GM23338 (cell line): ENCODE measurements around the gene PBXIP1.

ENCODE experiments used
- CREB1 ChIP-seq: fragments of 250-450 bp; sonication (Bioruptor Pico); IDR thresholded peaks from 2 replicates; pipeline ENCODE4 v1.5.0; 2020; ENCODE audit warnings: low read depth, mild to moderate bottlenecking, moderate library complexity
- CTCF ChIP-seq, 2 experiments: fragments of 200-600 bp in 1 of 2; sonication (generic) in 1 of 2; conservative IDR thresholded peaks; 2 replicates each; pipeline versions ENCODE4 v1.5.1 to v1.6.1; 2016 to 2017; ENCODE audit warnings: antibody characterized with exemption in 2 of 2, low read depth in 2 of 2, mild to moderate bottlenecking in 2 of 2, moderate library complexity in 1 of 2
- ETS1 ChIP-seq: IDR thresholded peaks from 2 replicates; pipeline ENCODE4 v1.6.1; 2016; ENCODE audit warnings: antibody characterized with exemption
- EZH2 ChIP-seq: fragments of 200-600 bp; sonication (generic); IDR thresholded peaks from one replicate; pipeline ENCODE4 v1.8.0; 2017; ENCODE audit warnings: antibody characterized with exemption, mild to moderate bottlenecking, low read depth; ENCODE audit not compliant: unreplicated experiment
- EZH2phosphoT487 ChIP-seq: fragments of 200-600 bp; sonication (generic); IDR thresholded peaks from one replicate; pipeline ENCODE4 v1.8.1; 2018; ENCODE audit warnings: antibody characterized with exemption; ENCODE audit not compliant: unreplicated experiment
- JUNB ChIP-seq: IDR thresholded peaks from one replicate; pipeline ENCODE4 v1.6.1; 2016; ENCODE audit warnings: antibody characterized with exemption; ENCODE audit not compliant: unreplicated experiment
- NANOG ChIP-seq: IDR thresholded peaks from 2 replicates; pipeline ENCODE4 v1.6.1; 2016; ENCODE audit warnings: antibody characterized with exemption, borderline replicate concordance
- POLR2AphosphoS5 ChIP-seq: IDR thresholded peaks from 2 replicates; pipeline ENCODE4 v1.6.1; 2016; ENCODE audit warnings: antibody characterized with exemption, low read depth
- REST ChIP-seq: IDR thresholded peaks from one replicate; pipeline ENCODE4 v1.6.1; 2018; ENCODE audit warnings: antibody characterized with exemption; ENCODE audit not compliant: unreplicated experiment
- STAT1 ChIP-seq: IDR thresholded peaks from one replicate; pipeline ENCODE4 v1.6.1; 2016; ENCODE audit warnings: antibody characterized with exemption; ENCODE audit not compliant: unreplicated experiment
- ZNF114 ChIP-seq: fragments of 250-450 bp; sonication (Bioruptor Pico); IDR thresholded peaks from 2 replicates; pipeline ENCODE4 v1.5.0; 2020; ENCODE audit warnings: mild to moderate bottlenecking, moderate library complexity
- ZNF331 ChIP-seq: fragments of 250-450 bp; sonication (Bioruptor Pico); IDR thresholded peaks from 2 replicates; pipeline ENCODE4 v1.5.0; 2020; ENCODE audit warnings: low read depth, mild to moderate bottlenecking, moderate library complexity
- ZNF462 ChIP-seq: fragments of 250-450 bp; sonication (Bioruptor Pico); IDR thresholded peaks from 2 replicates; pipeline ENCODE4 v1.5.0; 2020; ENCODE audit warnings: mild to moderate bottlenecking, moderate library complexity

DNA sequence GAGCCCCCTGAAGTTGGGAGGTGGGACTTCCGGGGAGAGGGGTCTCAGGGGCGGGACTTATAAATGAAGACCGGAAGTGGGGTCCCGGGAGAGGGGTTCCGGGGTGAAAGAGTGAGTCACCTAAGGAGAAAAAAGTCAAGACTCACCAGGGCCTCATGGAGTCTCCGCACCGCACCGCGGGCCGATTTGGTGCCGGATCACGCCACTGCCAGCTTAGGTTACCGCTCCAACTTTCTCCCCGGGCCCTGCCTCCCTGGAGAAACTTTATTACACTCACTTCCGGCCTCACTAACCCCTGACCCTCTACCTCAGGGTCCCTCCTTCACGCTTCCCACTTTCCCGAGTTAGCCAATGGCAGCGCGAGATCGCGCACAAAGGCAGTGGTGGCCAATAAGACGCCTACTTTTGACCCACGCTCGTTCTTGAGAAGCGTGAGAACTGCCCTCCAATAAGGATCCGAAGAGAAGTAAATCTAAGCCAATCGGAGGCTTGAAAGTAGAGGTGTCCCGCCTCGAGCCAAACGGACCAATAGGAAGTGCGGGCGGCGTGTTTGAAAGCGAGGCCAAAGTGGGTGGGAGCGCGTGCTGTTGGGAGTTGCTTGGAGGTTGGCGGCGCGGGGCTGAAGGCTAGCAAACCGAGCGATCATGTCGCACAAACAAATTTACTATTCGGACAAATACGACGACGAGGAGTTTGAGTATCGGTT is 18.4 kb upstream of the PBXIP1 start, which contains the start of gene CKS1B:
- TF ChIP-seq CTCF (conservative IDR thresholded peaks at IDR 0.05; ENCODE audit: low read depth in 2 of 2) (no peak), POLR2AphosphoS5 (peak; percentile 91), EZH2 (no peak), REST (no peak), ETS1 (no peak), JUNB (no peak), ZNF462 (CRISPR knock-in tag) (no peak), EZH2phosphoT487 (no peak), ZNF331 (CRISPR knock-in tag) (no peak), CREB1 (CRISPR knock-in tag) (peak; percentile 35; the same call in 1 of the 2 replicates), ZNF114 (CRISPR knock-in tag) (no peak), STAT1 (no peak), NANOG (no peak)
